HEK293 (cell line): ENCODE results near the gene FXYD4.

ENCODE experiments used
- CTCF ChIA-PET: fragments of 350-600 bp; formaldehyde crosslinking; extraction: SDS; loops from one replicate; lab custom pipeline; 2021; ENCODE audit warnings: antibody characterized with exemption; lab: Yijun Ruan, JAX
- POLR2A ChIA-PET: fragments of 300-600 bp; formaldehyde crosslinking; extraction: SDS; loops from one replicate; lab custom pipeline; 2020; ENCODE audit warnings: antibody characterized with exemption, inconsistent platforms; lab: Yijun Ruan, JAX
- H3K27ac ChIP-seq: fragments of 200-500 bp; sonication (Bioruptor generic); 2 replicates; pipeline ENCODE4 v1.5.1; 2014; ENCODE audit warnings: low read depth, low read length, control low read depth, inconsistent platforms; ENCODE audit errors: extremely low read depth
- H3K36me3 ChIP-seq, 2 experiments: fragments of 200-500 bp in 1 of 2; sonication (Bioruptor generic) in 1 of 2; 1 replicate in 1 of 2; 2 replicates in 1 of 2; pipeline ENCODE4 v1.5.1; 2014 to 2017; ENCODE audit warnings: inconsistent platforms in 2 of 2, low read length in 2 of 2; ENCODE audit not compliant: control insufficient read depth in 2 of 2, insufficient read depth in 1 of 2
- H3K4me1 ChIP-seq: fragments of 200-500 bp; sonication (Bioruptor generic); 2 replicates; pipeline ENCODE4 v1.5.1; 2014; ENCODE audit warnings: mild to moderate bottlenecking, low read length, inconsistent platforms; ENCODE audit not compliant: control insufficient read depth, insufficient read depth
- H3K4me3 ChIP-seq: 2 replicates; pipeline ENCODE4 v1.5.1; 2011; ENCODE audit warnings: low read depth, mild to moderate bottlenecking, control low read depth, low read length, moderate library complexity
- H3K9me3 ChIP-seq: fragments of 200-500 bp; sonication (Bioruptor generic); 2 replicates; pipeline ENCODE4 v1.5.1; 2014; ENCODE audit warnings: low read depth, low read length, inconsistent platforms; ENCODE audit not compliant: control insufficient read depth, insufficient read depth
- EGR2 ChIP-seq: fragments of 450-650 bp; formaldehyde crosslinking; IDR thresholded peaks from 2 replicates; pipeline ENCODE4 v1.5.1; 2016; ENCODE audit warnings: low read depth, missing biosample characterization, missing genetic modification characterization
- GFI1B ChIP-seq: fragments of 450-650 bp; formaldehyde crosslinking; IDR thresholded peaks from 2 replicates; pipeline ENCODE4 v1.5.1; 2016; ENCODE audit warnings: missing biosample characterization, missing genetic modification characterization
- IKZF3 ChIP-seq: fragments of 450-650 bp; IDR thresholded peaks from 2 replicates; pipeline ENCODE4 v1.5.0; 2018; ENCODE audit warnings: missing biosample characterization, mild to moderate bottlenecking, missing genetic modification characterization, moderate library complexity
- KLF1 ChIP-seq: fragments of 450-650 bp; formaldehyde crosslinking; IDR thresholded peaks from 2 replicates; pipeline ENCODE4 v1.5.1; 2016; ENCODE audit warnings: missing biosample characterization, missing genetic modification characterization
- KLF7 ChIP-seq: fragments of 450-650 bp; formaldehyde crosslinking; IDR thresholded peaks from 2 replicates; pipeline ENCODE4 v1.5.1; 2016; ENCODE audit warnings: missing biosample characterization, missing genetic modification characterization, borderline replicate concordance
- PRDM1 ChIP-seq: fragments of 450-650 bp; formaldehyde crosslinking; IDR thresholded peaks from 2 replicates; pipeline ENCODE4; 2016; ENCODE audit warnings: missing biosample characterization, missing genetic modification characterization
- YY2 ChIP-seq: fragments of 450-650 bp; formaldehyde crosslinking; IDR thresholded peaks from 2 replicates; pipeline ENCODE4 v1.5.1; 2016; ENCODE audit warnings: missing biosample characterization, missing genetic modification characterization
- ZBTB1 ChIP-seq: fragments of 450-650 bp; formaldehyde crosslinking; IDR thresholded peaks from 2 replicates; pipeline ENCODE4 v1.5.1; 2016; ENCODE audit warnings: missing biosample characterization, missing genetic modification characterization
- ZEB2 ChIP-seq: fragments of 450-650 bp; formaldehyde crosslinking; IDR thresholded peaks from 2 replicates; pipeline ENCODE4 v1.5.1; 2016; ENCODE audit warnings: missing biosample characterization, missing genetic modification characterization
- ZFP69B ChIP-seq: fragments of 450-650 bp; formaldehyde crosslinking; IDR thresholded peaks from 2 replicates; pipeline ENCODE4 v1.5.1; 2016; ENCODE audit warnings: missing biosample characterization, missing genetic modification characterization
- ZNF10 ChIP-seq: fragments of 450-650 bp; formaldehyde crosslinking; IDR thresholded peaks from 2 replicates; pipeline ENCODE4 v1.5.1; 2017; ENCODE audit warnings: missing biosample characterization, missing genetic modification characterization
- ZNF140 ChIP-seq: fragments of 450-650 bp; formaldehyde crosslinking; IDR thresholded peaks from 2 replicates; pipeline ENCODE4 v1.5.1; 2016; ENCODE audit warnings: missing biosample characterization, missing genetic modification characterization
- ZNF266 ChIP-seq: fragments of 450-650 bp; formaldehyde crosslinking; IDR thresholded peaks from 2 replicates; pipeline ENCODE4 v1.5.1; 2016; ENCODE audit warnings: missing biosample characterization, missing genetic modification characterization, low read depth
- ZNF292 ChIP-seq: fragments of 450-650 bp; formaldehyde crosslinking; IDR thresholded peaks from 2 replicates; pipeline ENCODE4 v1.5.1; 2016; ENCODE audit warnings: low read depth, missing biosample characterization, missing genetic modification characterization, borderline replicate concordance
- ZNF510 ChIP-seq: fragments of 450-650 bp; formaldehyde crosslinking; IDR thresholded peaks from 2 replicates; pipeline ENCODE4 v1.5.1; 2018; ENCODE audit warnings: mild to moderate bottlenecking, missing genetic modification characterization, missing biosample characterization; ENCODE audit not compliant: insufficient replicate concordance
- ZNF555 ChIP-seq: fragments of 450-650 bp; formaldehyde crosslinking; conservative IDR thresholded peaks from 2 replicates; pipeline ENCODE4 v1.5.1; 2017; ENCODE audit warnings: missing biosample characterization, mild to moderate bottlenecking, missing genetic modification characterization, inconsistent platforms
- ZNF596 ChIP-seq: fragments of 450-650 bp; IDR thresholded peaks from 2 replicates; pipeline ENCODE4 v1.5.0; 2018; ENCODE audit warnings: missing biosample characterization, mild to moderate bottlenecking, missing genetic modification characterization, moderate library complexity
- ZNF654 ChIP-seq: fragments of 450-650 bp; formaldehyde crosslinking; IDR thresholded peaks from 2 replicates; pipeline ENCODE4 v1.5.1; 2016; ENCODE audit warnings: low read depth, missing biosample characterization, missing genetic modification characterization
- ZNF658 ChIP-seq: fragments of 450-650 bp; formaldehyde crosslinking; IDR thresholded peaks from 2 replicates; pipeline ENCODE4; 2016; ENCODE audit warnings: missing biosample characterization, missing genetic modification characterization
- ZNF747 ChIP-seq: fragments of 450-650 bp; formaldehyde crosslinking; IDR thresholded peaks from 2 replicates; pipeline ENCODE4 v1.5.1; 2016; ENCODE audit warnings: missing biosample characterization, missing genetic modification characterization
- ZNF837 ChIP-seq: fragments of 450-650 bp; formaldehyde crosslinking; IDR thresholded peaks from 2 replicates; pipeline ENCODE4 v1.5.1; 2016; ENCODE audit warnings: missing biosample characterization, missing genetic modification characterization
- ZSCAN16 ChIP-seq: fragments of 450-650 bp; formaldehyde crosslinking; IDR thresholded peaks from 2 replicates; pipeline ENCODE4 v1.5.1; 2016; ENCODE audit warnings: missing biosample characterization, missing genetic modification characterization
- TF ChIP-seq, protein P1 (sequence below): fragments of 450-650 bp; formaldehyde crosslinking; IDR thresholded peaks from 2 replicates; pipeline ENCODE4 v1.5.1; 2017; ENCODE audit warnings: missing biosample characterization, missing genetic modification characterization
- TF ChIP-seq, protein P2 (sequence below): fragments of 450-650 bp; IDR thresholded peaks from 2 replicates; pipeline ENCODE4 v1.5.1; 2018; ENCODE audit warnings: missing biosample characterization, mild to moderate bottlenecking, missing genetic modification characterization
- TF ChIP-seq, protein P3 (sequence below): fragments of 450-650 bp; formaldehyde crosslinking; IDR thresholded peaks from 2 replicates; pipeline ENCODE4 v1.5.1; 2016; ENCODE audit warnings: missing biosample characterization, missing genetic modification characterization, low read depth
- TF ChIP-seq, protein P4 (sequence below): fragments of 450-650 bp; formaldehyde crosslinking; IDR thresholded peaks from 2 replicates; pipeline ENCODE4 v1.5.1; 2016; ENCODE audit warnings: missing biosample characterization, missing genetic modification characterization
- TF ChIP-seq, protein P5 (sequence below): fragments of 450-650 bp; formaldehyde crosslinking; IDR thresholded peaks from 2 replicates; pipeline ENCODE4 v1.5.1; 2016; ENCODE audit warnings: missing biosample characterization, missing genetic modification characterization

FXYD4 gene

DNA sequence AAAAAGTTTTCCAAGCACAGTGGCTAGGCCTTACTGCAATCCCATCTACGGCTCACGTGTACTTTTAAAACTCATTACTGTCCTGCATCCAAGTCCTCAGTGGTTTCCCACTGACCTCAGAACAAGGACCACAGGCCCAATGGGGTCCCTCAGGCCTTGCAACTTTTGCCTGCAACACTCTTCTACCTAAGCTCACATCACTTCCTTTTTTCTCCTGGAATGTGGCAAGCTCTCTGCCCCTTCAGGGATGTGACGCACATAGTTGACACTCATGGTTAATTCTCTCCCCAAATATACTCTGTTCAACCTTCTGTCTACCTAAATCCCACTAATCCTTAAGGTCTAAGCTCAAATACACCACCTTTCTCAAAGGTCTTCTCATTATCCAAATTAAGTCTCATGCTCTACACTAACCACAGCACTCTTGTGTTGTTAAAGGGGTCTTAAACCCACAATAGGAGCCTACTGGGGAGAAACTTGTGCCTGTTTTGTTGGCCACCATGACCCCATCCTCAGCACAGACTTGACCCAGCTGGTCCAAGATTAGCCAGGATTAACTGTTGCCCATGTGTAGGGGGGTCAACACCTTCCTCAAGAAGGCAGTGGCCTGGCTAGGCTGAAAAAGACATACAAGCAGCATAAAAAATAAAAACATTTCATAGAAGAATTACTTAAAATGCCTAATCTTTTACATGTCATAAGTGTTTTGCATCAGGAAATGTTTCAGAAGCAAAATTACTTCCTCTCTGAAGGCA, 22.3 kb downstream of the FXYD4 start:
- peaks cover 34 to 77% of the 10 kb centered on the region in 2 experiments for H3K36me3 ChIP-seq
- H3K27ac ChIP-seq, result no peak overlapping the region
- H3K9me3 ChIP-seq, result no peaks in the 10 kb centered on the region
- ChIA-PET POLR2A (interaction anchor here (1.4 kb wide), 1 partner anchor 15 kb away, joined by 3 read pairs; the partner anchor contains the start of gene HNRNPF), CTCF (interaction anchor here (0.6 to 0.7 kb wide), 2 partner anchors 66 to 319 kb away, joined by 3 read pairs; no protein-coding TSS in a partner anchor)
- no peak overlapping the region for H3K4me3 ChIP-seq
- no peaks in the 10 kb centered on the region; the same call in 1 of the 2 replicates for H3K4me1 ChIP-seq
- TF ChIP-seq GFI1B (no peak), ZNF654 (tag by site-specific recombination) (no peak), IKZF3 (tag by site-specific recombination) (no peak), ZEB2 (tag by site-specific recombination) (no peak), ZNF140 (tag by site-specific recombination) (no peak), ZNF266 (tag by site-specific recombination) (no peak), ZSCAN16 (no peak), ZNF596 (tag by site-specific recombination) (no peak), ZBTB1 (no peak), KLF1 (no peak)
- TF ChIP-seq, protein P1, sequence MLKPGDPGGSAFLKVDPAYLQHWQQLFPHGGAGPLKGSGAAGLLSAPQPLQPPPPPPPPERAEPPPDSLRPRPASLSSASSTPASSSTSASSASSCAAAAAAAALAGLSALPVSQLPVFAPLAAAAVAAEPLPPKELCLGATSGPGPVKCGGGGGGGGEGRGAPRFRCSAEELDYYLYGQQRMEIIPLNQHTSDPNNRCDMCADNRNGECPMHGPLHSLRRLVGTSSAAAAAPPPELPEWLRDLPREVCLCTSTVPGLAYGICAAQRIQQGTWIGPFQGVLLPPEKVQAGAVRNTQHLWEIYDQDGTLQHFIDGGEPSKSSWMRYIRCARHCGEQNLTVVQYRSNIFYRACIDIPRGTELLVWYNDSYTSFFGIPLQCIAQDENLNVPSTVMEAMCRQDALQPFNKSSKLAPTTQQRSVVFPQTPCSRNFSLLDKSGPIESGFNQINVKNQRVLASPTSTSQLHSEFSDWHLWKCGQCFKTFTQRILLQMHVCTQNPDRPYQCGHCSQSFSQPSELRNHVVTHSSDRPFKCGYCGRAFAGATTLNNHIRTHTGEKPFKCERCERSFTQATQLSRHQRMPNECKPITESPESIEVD, result no peak
- TF ChIP-seq, protein P2, sequence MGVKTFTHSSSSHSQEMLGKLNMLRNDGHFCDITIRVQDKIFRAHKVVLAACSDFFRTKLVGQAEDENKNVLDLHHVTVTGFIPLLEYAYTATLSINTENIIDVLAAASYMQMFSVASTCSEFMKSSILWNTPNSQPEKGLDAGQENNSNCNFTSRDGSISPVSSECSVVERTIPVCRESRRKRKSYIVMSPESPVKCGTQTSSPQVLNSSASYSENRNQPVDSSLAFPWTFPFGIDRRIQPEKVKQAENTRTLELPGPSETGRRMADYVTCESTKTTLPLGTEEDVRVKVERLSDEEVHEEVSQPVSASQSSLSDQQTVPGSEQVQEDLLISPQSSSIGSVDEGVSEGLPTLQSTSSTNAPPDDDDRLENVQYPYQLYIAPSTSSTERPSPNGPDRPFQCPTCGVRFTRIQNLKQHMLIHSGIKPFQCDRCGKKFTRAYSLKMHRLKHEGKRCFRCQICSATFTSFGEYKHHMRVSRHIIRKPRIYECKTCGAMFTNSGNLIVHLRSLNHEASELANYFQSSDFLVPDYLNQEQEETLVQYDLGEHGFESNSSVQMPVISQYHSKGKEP (tag by site-specific recombination), result no peak
- TF ChIP-seq, protein P3, sequence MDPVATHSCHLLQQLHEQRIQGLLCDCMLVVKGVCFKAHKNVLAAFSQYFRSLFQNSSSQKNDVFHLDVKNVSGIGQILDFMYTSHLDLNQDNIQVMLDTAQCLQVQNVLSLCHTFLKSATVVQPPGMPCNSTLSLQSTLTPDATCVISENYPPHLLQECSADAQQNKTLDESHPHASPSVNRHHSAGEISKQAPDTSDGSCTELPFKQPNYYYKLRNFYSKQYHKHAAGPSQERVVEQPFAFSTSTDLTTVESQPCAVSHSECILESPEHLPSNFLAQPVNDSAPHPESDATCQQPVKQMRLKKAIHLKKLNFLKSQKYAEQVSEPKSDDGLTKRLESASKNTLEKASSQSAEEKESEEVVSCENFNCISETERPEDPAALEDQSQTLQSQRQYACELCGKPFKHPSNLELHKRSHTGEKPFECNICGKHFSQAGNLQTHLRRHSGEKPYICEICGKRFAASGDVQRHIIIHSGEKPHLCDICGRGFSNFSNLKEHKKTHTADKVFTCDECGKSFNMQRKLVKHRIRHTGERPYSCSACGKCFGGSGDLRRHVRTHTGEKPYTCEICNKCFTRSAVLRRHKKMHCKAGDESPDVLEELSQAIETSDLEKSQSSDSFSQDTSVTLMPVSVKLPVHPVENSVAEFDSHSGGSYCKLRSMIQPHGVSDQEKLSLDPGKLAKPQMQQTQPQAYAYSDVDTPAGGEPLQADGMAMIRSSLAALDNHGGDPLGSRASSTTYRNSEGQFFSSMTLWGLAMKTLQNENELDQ (tag by site-specific recombination), result no peak
- TF ChIP-seq, protein P4, sequence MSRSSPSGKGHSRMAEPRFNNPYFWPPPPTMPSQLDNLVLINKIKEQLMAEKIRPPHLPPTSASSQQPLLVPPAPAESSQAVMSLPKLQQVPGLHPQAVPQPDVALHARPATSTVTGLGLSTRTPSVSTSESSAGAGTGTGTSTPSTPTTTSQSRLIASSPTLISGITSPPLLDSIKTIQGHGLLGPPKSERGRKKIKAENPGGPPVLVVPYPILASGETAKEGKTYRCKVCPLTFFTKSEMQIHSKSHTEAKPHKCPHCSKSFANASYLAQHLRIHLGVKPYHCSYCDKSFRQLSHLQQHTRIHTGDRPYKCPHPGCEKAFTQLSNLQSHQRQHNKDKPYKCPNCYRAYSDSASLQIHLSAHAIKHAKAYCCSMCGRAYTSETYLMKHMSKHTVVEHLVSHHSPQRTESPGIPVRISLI (tag by site-specific recombination), result no peak
- TF ChIP-seq, protein P5, sequence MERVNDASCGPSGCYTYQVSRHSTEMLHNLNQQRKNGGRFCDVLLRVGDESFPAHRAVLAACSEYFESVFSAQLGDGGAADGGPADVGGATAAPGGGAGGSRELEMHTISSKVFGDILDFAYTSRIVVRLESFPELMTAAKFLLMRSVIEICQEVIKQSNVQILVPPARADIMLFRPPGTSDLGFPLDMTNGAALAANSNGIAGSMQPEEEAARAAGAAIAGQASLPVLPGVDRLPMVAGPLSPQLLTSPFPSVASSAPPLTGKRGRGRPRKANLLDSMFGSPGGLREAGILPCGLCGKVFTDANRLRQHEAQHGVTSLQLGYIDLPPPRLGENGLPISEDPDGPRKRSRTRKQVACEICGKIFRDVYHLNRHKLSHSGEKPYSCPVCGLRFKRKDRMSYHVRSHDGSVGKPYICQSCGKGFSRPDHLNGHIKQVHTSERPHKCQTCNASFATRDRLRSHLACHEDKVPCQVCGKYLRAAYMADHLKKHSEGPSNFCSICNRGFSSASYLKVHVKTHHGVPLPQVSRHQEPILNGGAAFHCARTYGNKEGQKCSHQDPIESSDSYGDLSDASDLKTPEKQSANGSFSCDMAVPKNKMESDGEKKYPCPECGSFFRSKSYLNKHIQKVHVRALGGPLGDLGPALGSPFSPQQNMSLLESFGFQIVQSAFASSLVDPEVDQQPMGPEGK (tag by site-specific recombination), result no peak

DNA sequence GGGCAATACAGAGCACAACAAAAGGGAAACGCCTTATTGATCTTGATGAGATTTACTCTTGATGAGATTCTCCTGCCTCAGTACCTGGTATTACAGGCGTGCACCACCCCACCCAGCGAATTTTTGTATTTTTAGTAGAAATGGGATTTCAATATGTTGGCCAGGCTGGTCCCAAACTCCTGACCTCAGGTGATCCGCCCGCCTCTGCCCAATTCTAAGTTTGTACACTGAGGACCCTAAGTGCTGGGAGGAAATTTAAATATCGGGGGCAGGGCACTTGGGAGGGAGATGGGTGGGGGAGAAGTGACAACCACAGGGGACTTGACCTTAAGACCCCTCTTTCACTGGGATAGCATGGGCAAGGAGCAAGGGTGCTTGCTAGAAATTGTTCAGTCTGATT, 23.4 kb downstream of the FXYD4 start:
- Histone ChIP-seq H3K36me3 (peaks cover 30 to 74% of the 10 kb centered on the region in 2 experiments), H3K27ac (no peak overlapping the region), H3K4me3 (peak overlapping the region; percentile 58), H3K9me3 (no peaks in the 10 kb centered on the region), H3K4me1 (no peaks in the 10 kb centered on the region; the same call in 1 of the 2 replicates)
- ChIA-PET CTCF (no interaction called here), POLR2A (interaction anchor here (1.4 to 2.5 kb wide), 2 partner anchors 13 to 14 kb away, joined by 3 to 29 read pairs; partner anchors contain the start of gene HNRNPF)
- TF ChIP-seq ZNF140 (tag by site-specific recombination), result no peak
- TF ChIP-seq ZNF555, result no peak
- no peak for TF ChIP-seq ZNF658 (tag by site-specific recombination)
- no peak for TF ChIP-seq PRDM1 (tag by site-specific recombination)
- no peak for TF ChIP-seq ZNF510 (tag by site-specific recombination)
- no peak for TF ChIP-seq ZNF292 (tag by site-specific recombination)
- TF ChIP-seq ZNF10 (tag by site-specific recombination), result no peak
- TF ChIP-seq KLF7 (tag by site-specific recombination), result no peak
- TF ChIP-seq ZNF747, result no peak
- TF ChIP-seq ZFP69B (tag by site-specific recombination), result no peak
- no peak for TF ChIP-seq ZNF837 (tag by site-specific recombination)
- TF ChIP-seq EGR2 (tag by site-specific recombination), result no peak
- TF ChIP-seq YY2 (tag by site-specific recombination), result no peak
